Measurements from ENCODE around the gene CLN3. TPM values are rescaled to one million over a fixed set of nuclear protein-coding genes. Genes with fewer than 3 reads are reported as not detected.

CLN3 gene
- total RNA-seq, 1 experiment from 2014 or later = 70.3 TPM

DNA sequence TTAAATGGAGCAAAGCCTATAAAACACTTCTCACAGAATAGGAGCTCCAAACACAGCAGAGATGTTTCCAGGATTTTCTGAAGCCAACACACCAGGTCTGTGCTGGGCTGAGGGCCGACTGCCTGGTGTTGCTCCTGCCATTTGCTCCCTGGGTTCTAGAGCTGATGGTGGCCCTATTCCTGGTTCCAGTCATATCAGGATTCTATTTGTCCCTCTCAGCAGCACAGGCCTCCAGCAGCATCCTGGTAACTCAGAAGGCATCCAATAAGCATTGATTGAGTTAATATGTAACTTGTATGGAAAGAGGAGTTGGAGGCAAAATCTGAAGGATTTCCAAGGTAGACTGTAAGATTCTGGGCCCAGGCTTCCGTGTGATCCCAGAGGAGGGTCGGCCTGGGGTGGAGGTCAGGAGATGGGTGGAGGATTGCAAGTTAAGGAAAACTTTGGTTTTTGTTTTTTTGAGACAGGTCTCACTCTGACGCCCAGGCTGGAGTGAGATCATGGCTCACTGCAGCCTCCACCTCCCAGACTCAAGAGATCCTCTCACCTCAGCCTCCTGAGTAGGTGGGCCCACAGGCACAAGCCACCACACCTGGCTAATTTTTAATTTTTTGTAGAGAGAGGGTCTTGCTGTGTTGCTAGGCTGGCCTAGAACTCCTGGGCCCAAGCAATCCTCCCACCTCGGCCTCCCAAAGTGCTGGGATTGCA lies 41.2 kb upstream of the CLN3 start:
- no peak overlapping the region for H3K27ac ChIP-seq
- no peak for TF ChIP-seq EZH2 (IDR thresholded peaks at IDR 0.05; ENCODE audit: low read depth)
- TF ChIP-seq, protein P1, sequence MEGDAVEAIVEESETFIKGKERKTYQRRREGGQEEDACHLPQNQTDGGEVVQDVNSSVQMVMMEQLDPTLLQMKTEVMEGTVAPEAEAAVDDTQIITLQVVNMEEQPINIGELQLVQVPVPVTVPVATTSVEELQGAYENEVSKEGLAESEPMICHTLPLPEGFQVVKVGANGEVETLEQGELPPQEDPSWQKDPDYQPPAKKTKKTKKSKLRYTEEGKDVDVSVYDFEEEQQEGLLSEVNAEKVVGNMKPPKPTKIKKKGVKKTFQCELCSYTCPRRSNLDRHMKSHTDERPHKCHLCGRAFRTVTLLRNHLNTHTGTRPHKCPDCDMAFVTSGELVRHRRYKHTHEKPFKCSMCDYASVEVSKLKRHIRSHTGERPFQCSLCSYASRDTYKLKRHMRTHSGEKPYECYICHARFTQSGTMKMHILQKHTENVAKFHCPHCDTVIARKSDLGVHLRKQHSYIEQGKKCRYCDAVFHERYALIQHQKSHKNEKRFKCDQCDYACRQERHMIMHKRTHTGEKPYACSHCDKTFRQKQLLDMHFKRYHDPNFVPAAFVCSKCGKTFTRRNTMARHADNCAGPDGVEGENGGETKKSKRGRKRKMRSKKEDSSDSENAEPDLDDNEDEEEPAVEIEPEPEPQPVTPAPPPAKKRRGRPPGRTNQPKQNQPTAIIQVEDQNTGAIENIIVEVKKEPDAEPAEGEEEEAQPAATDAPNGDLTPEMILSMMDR (conservative IDR thresholded peaks at IDR 0.05) = no peak
- H3K9me2 ChIP-seq (ENCODE audit: insufficient read depth) = no peaks in the 10 kb centered on the region
- intact Hi-C loops (cut with micrococcal nuclease; ENCODE audit: unreplicated experiment) = no loop called here
- no peak overlapping the region for H3K4me2 ChIP-seq
- H3K9me3 ChIP-seq (ENCODE audit: insufficient read depth, low read depth) = no peaks in the 10 kb centered on the region
- no TSS peak for BruUV-seq (replicated peaks)
- ChIA-PET POLR2A (ENCODE audit: unreplicated experiment) (interaction anchor here (0.6 kb wide), 1 partner anchor 28 kb away, joined by 5 read pairs; no protein-coding TSS in a partner anchor), CTCF (no interaction called here)
- no peak overlapping the region for H2AFZ ChIP-seq
- DNase-seq = no peak
- H4K20me1 ChIP-seq (ENCODE audit: insufficient read depth) = no peaks in the 10 kb centered on the region
- H3F3A ChIP-seq (ENCODE audit: insufficient read depth, low read depth) = peaks cover 21% of the 10 kb centered on the region; the same call in 1 of the 2 replicates
- H3K4me3 ChIP-seq = no peak overlapping the region
- H3K4me1 ChIP-seq (replicated peaks; ENCODE audit: insufficient read depth) = peaks cover 26% of the 10 kb centered on the region
- H3K79me2 ChIP-seq (ENCODE audit: low read depth) = no peaks in the 10 kb centered on the region
- H3K27me3 ChIP-seq (ENCODE audit: insufficient read depth, low read depth) = no peaks in the 10 kb centered on the region
- H3K36me3 ChIP-seq (ENCODE audit: low read depth) = no peaks in the 10 kb centered on the region

DNA sequence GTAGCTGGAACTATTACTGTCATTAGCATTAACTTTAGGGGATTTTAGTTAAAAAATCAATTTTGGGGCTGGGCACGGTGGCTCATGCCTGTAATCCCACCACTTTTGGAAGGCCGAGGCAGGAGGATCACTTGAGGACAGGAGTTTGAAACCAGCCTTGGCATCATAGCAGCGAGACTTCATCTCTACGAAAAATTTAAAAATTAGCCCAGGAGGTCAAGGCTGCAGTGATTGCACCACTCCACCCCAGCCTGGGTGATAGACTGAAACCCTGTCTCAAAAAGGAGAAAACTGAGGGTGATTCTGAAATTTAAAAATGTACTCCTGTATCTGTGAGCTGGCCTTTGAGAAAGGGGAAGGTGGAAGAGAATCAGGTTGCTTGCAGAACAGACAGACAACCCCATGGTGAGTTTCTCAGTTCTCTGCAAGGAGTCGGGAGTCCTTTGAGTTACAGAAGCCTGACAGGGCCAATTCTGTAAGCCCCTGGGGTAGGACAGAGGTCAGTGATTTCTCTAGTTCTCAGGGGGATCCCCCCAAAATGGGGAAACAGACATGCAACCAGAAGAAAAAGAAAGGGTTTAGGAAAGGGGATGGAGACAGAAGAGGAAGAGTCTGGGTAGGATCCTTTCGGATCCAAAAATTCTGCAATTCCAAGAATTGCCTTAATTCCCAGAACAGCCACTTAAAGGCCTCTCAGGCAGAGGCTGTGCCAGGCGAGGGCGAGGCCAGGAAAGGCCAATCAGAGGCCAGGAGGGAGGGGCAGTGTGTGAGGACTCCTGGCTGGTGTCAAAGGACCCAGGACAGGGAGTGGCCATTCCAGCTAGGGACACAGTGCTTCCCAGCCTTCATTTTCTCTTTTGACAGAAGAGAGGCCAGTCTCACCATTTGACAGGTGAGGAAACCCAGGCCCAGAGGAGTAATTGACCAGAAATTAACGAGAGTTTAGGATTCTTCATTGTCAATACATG lies 40.2 kb upstream of the CLN3 start:
- TF ChIP-seq, protein P1 (conservative IDR thresholded peaks at IDR 0.05) = no peak
- TF ChIP-seq EZH2 (IDR thresholded peaks at IDR 0.05; ENCODE audit: low read depth) = no peak
- H3K27ac ChIP-seq = no peak overlapping the region
- no TSS peak for BruUV-seq (replicated peaks)
- CTCF ChIA-PET = interaction anchor here (0.5 kb wide), 1 partner anchor 65 kb away, joined by 4 read pairs; the partner anchor contains the start of gene SULT1A2
- POLR2A ChIA-PET (ENCODE audit: unreplicated experiment) = no interaction called here
- peak; percentile 53 to 76 for DNase-seq
- H3K27me3 ChIP-seq (ENCODE audit: insufficient read depth, low read depth) = no peaks in the 10 kb centered on the region
- no peaks in the 10 kb centered on the region for H3K9me2 ChIP-seq (ENCODE audit: insufficient read depth)
- H3K4me1 ChIP-seq (replicated peaks; ENCODE audit: insufficient read depth) = peaks cover 36% of the 10 kb centered on the region
- H3K4me3 ChIP-seq = no peak overlapping the region
- H3F3A ChIP-seq (ENCODE audit: insufficient read depth, low read depth) = peaks cover 27% of the 10 kb centered on the region; the same call in 1 of the 2 replicates
- H3K36me3 ChIP-seq (ENCODE audit: low read depth) = no peaks in the 10 kb centered on the region
- H2AFZ ChIP-seq = no peak overlapping the region
- H4K20me1 ChIP-seq (ENCODE audit: insufficient read depth) = no peaks in the 10 kb centered on the region
- intact Hi-C loops (cut with micrococcal nuclease; ENCODE audit: unreplicated experiment) = no loop called here
- H3K9me3 ChIP-seq (ENCODE audit: insufficient read depth, low read depth) = no peaks in the 10 kb centered on the region
- no peak overlapping the region for H3K4me2 ChIP-seq
- H3K79me2 ChIP-seq (ENCODE audit: low read depth) = no peaks in the 10 kb centered on the region

DNA sequence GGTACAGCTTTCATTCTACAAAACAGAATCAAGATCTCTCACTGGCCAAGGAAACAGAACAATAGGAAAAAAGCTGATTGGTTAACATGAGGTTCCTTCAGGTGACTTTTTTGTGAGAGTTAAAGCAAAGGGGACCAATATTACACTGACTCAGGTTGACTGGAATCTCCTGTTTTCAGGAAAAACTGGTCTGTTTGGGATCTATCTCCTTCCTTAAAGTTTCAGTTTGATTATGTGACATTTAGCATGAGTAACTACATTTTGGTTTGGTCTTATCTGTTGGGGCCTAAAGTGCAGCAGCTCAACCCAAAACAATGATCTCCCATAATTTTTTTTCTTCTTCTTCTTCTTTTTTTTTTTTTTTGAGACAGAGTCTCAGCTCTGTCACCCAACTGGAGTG lies 37.2 kb upstream of the CLN3 start:
- Histone ChIP-seq H3K9me2 (ENCODE audit: insufficient read depth) (no peaks in the 10 kb centered on the region), H3F3A (ENCODE audit: insufficient read depth, low read depth) (peaks cover 40% of the 10 kb centered on the region; the same call in 1 of the 2 replicates), H2AFZ (no peak overlapping the region), H3K9me3 (ENCODE audit: insufficient read depth, low read depth) (no peaks in the 10 kb centered on the region), H3K79me2 (ENCODE audit: low read depth) (no peaks in the 10 kb centered on the region), H3K4me1 (replicated peaks; ENCODE audit: insufficient read depth) (peaks cover 52% of the 10 kb centered on the region), H3K4me2 (peak overlapping the region; percentile 11), H4K20me1 (ENCODE audit: insufficient read depth) (no peaks in the 10 kb centered on the region), H3K27ac (peak overlapping the region; percentile 42), H3K4me3 (no peak overlapping the region), H3K27me3 (ENCODE audit: insufficient read depth, low read depth) (no peaks in the 10 kb centered on the region), H3K36me3 (ENCODE audit: low read depth) (no peaks in the 10 kb centered on the region)
- no TSS peak for BruUV-seq (replicated peaks)
- intact Hi-C loops (cut with micrococcal nuclease; ENCODE audit: unreplicated experiment) = loop anchor here (5.0 kb wide), 1 partner anchor 37 kb away; the partner anchor contains the start of genes APOBR and CLN3
- DNase-seq = peak in 1 of 2 experiments; percentile 87
- CTCF ChIA-PET = no interaction called here
- POLR2A ChIA-PET (ENCODE audit: unreplicated experiment) = no interaction called here
- no peak for TF ChIP-seq EZH2 (IDR thresholded peaks at IDR 0.05; ENCODE audit: low read depth)
- TF ChIP-seq, protein P1 (conservative IDR thresholded peaks at IDR 0.05) = no peak
